ENCODE results near the gene TUBB1.
"Not testable (repeated sequence)": the region's sequence is repeated elsewhere in the genome, so short reads cannot be mapped to it uniquely, and the experiment has no call there.

Gene TUBB1

GRCh38 chr20:59019217-59019616, at the start of gene TUBB1:
TSS of gene TUBB1 (plus strand) at chr20:59019429. CDS start at chr20:59019523, 94 bp downstream.
- DNase-seq (ENCODE audit: extremely low read depth in 1 of 2, low read depth in 1 of 2): no peak

- no peak for DNase-seq (ENCODE audit: extremely low read depth in 1 of 2, low read depth in 1 of 2)
Observed at GRCh38 chr20:58969439-58969838, 49.8 kb upstream of the TUBB1 start.

DNA sequence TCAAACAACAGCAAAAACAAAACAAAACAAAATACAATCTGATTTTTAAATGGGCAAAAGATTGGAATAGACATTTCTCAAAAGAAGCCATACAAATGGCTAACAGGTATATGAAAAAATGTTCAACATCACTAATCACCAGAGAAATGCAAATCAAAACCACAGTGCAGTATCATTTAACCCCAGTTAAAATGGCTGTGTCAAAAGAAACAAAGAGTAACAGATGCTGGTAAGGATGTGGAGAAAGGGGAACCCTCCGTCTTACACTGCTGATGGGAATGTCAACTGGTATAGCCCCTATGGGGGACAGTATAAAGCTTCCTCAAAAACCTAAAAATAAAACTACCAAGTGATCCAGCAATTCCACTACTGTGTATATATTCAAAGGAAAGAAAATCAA, 49.1 kb upstream of the TUBB1 start:
- DNase-seq (ENCODE audit: extremely low read depth in 1 of 2, low read depth in 1 of 2): no peak

GRCh38 chr20:58971429-58971828, 47.8 kb upstream of the TUBB1 start:
- no peak for DNase-seq (ENCODE audit: extremely low read depth in 1 of 2, low read depth in 1 of 2)

DNA sequence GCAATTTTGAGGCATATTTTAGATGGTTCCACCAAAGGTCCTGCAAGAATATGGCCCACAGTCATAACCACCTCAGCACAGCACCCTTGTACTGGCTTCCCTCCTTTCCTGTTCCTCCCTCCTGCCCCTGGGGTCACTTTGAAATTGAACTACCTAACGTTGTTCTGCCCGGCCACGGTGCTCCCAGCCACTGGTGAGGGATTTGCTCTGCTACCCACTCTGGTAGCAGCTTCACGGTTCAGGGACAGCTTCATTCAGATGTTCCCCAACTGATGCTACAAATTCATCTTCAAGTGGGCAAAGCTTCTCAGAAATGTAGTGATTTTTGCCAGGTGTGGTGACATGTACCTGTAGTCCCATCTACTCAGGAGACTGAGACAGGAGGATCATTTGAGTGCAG, 46.0 kb upstream of the TUBB1 start:
- DNase-seq (ENCODE audit: extremely low read depth in 1 of 2, low read depth in 1 of 2): no peak

DNA sequence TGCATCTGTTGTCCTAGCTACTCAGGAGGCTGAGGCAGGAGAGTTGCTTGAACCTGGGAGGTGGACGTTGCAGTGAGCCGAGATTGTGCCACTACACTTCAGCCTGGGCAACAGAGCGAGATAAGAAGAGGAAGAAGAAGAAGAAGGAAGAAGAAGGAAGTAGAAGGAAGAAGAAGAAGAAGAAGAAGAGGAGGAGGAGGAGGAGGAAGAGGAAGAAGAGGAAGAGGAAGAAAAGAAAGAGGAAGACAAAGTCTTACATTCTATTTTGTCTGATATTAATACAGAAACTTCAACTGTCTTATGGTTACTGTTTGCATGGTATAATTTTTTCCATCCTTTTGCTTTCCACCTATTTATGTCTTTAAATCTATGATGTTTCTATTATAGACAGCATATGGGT, 45.4 kb upstream of the TUBB1 start:
- no peak for DNase-seq (ENCODE audit: extremely low read depth in 1 of 2, low read depth in 1 of 2)

- no peak for DNase-seq (ENCODE audit: extremely low read depth in 1 of 2, low read depth in 1 of 2)
Observed at GRCh38 chr20:58975353-58975752, 43.9 kb upstream of the TUBB1 start.

DNA sequence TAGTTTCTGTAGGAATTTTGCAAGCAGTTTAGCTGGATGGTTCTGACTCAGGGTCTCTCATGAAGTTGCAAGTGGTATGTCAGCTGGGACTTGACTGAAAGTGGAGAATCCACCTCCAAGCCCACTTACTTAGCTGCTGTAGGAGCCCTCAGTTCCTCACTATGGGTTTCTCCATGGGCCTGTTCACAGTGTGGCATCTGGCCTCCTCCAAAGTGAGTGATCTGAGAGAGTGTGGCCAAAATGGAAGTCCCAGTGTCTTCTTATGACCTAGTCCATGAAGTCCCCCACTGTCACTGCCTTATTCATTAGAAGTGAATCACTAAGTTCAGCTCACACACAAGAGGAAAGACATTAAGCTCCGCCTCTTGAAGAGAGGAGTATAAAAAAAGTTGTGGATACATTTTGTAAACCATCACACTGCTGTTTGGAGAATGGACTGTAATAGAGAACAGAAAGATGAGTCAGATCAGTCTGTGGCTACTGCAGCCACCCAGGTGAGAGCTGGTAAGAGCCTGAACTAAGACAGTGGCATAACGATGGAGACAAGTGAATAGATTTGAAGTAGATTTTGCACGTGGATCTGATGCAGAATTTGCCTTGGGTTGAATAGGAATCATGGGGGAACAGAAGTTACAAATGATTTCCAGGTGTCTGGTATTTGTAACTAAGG, 43.0 kb upstream of the TUBB1 start:
- DNase-seq (ENCODE audit: extremely low read depth in 1 of 2, low read depth in 1 of 2): no peak

DNA sequence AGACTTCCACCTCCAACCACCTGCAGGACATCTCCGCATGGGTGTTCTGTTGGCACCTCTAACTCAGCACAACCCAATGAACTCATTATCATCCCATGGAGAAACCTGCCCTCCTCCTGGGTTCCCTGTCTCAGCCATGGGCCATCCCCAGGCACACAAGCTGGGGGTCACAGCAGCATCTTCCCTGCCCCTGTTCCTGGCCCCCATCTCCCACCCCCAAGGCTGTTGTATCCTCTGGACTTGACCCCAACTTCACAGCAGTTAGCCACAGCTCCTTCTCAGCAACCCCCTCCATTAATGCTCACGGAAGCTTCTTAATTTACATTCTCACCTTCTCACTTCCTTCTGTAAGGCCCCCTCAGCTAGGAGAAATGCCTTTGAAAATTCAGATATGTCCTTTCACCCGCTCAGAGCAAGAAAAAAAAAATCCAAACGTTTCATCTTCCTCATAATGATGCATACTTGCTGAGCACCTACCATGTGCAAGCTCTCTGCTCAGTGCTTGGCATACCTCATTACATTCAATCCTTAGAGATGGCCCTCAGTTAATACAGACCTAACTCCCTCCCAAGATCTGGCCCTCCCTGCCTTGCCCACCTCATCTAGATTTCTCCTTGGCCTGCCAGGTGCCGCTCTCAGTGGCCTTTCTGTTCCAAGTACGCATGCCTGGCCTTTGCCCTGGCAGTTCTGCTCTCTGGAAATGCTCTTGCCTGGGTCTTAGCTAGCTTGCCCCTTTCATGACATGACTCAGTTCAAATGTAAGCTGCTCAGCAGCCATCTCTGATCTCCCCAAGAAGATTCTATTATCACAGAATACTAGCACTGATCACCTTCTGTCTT, 40.7 kb upstream of the TUBB1 start:
- no peak for DNase-seq (ENCODE audit: extremely low read depth in 1 of 2, low read depth in 1 of 2)

DNA sequence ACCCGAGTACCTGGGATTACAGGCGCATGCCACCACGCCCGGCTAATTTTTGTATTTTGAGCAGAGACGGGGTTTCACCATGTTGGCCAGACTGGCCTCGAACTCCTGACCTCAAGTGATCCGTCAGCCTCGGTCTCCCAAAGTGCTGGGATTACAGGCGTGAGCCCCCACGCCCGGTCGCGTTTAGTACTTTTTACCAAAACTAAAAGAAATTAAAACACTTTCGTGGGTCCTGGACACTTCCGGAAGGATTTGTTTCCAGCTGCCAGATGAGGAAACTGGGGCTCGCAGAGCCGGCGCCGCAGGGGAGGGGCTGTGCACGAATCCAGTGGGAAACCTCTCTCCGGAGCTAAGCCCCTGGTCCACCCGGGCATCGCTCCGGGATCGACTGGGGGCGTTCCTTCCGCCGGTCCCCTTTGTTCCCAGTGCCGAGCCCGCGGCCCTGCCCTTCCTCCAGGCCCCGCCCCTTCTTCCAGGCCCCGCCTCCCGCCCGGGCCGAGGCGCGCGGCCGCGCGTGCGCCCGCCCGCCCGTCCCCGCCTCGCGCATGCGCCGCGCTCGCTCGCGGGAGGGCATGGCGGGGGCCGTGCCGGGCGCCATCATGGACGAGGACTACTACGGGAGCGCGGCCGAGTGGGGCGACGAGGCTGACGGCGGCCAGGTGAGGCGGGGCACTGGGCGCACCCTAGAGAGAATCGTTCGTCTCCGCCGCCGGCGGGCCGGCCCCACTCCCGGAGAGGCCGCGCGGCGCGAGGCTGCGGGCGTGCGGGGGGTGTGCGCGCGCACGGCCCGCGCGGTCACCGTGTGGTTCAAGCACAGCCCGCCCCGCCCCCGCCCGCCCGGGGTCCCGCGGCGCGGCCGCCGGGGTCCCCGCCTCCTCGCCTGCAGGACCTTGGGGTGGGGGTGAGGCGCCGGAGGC, 38.3 kb upstream of the TUBB1 start, which contains the start of gene NELFCD:
Gene NELFCD, plus strand, starts transcription at position 546 of the 917 bp plus-strand sequence. Its CDS starts 54 bp downstream, at position 600.
- DNase-seq (ENCODE audit: extremely low read depth in 1 of 2, low read depth in 1 of 2): peak; percentile 54 to 86

- DNase-seq (ENCODE audit: extremely low read depth in 1 of 2, low read depth in 1 of 2): no peak
Observed at GRCh38 chr20:58981628-58982364, 37.4 kb upstream of the TUBB1 start.

DNA sequence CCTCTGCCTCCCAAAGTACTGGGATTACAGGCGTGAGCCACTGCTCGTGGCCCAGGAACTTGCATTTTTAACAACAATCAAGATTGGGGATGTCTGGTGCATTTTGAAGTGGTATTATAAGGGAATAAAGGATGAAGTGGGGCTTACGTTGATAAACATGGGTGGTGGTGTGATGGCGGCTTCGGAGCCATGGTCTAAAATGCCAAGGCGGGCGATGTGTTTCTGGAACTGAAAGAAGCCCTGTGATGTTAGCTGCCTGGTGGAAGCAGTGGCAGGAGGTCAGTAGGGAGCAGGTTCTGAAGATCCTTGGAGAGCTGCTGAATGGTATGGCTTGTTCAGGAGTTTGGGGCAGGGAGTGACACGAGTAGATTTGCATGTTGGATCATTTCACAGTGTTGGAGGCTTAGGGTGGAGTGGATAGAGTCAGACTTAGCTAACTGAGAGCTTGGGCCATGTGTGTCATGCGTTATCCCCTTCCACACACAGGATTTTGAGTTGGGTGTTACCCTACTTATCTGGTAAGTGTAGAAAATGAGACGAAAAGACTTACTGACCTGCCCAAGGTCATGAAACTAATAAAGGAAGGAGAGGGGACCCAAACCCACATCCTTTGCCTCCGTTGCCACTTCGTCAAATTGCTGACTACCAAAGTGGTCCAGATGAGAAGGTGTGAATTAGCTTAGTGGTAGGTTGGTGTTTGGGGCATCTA, 36.7 kb upstream of the TUBB1 start:
- no peak for DNase-seq (ENCODE audit: extremely low read depth in 1 of 2, low read depth in 1 of 2)

GRCh38 chr20:58983115-58983468, 36.1 kb upstream of the TUBB1 start:
- DNase-seq (ENCODE audit: extremely low read depth in 1 of 2, low read depth in 1 of 2): not testable (repeated sequence)

GRCh38 chr20:58984691-58985090, 34.5 kb upstream of the TUBB1 start:
- no peak for DNase-seq (ENCODE audit: extremely low read depth in 1 of 2, low read depth in 1 of 2)

DNA sequence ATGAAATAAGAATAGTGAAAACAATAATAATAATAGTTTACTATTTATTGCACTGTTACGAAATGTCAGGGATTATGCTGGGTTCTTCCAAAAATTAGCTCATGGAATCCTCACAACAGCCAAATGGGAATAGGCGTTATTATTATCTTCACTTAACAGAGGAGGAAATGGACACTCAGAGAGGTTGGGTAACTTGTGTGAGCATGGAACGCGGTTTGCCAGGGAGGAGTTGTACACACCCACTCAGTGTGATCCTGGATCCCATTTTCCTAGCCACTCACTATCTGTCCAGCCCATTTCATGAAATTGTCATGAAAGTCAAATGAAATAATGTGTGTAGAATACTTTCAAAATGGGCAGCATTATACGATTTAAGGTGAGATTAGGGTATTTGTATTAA, 33.6 kb upstream of the TUBB1 start:
- DNase-seq (ENCODE audit: extremely low read depth in 1 of 2, low read depth in 1 of 2): no peak

- DNase-seq (ENCODE audit: extremely low read depth in 1 of 2, low read depth in 1 of 2): no peak
Observed at GRCh38 chr20:58986286-58986967, 32.8 kb upstream of the TUBB1 start.

DNA sequence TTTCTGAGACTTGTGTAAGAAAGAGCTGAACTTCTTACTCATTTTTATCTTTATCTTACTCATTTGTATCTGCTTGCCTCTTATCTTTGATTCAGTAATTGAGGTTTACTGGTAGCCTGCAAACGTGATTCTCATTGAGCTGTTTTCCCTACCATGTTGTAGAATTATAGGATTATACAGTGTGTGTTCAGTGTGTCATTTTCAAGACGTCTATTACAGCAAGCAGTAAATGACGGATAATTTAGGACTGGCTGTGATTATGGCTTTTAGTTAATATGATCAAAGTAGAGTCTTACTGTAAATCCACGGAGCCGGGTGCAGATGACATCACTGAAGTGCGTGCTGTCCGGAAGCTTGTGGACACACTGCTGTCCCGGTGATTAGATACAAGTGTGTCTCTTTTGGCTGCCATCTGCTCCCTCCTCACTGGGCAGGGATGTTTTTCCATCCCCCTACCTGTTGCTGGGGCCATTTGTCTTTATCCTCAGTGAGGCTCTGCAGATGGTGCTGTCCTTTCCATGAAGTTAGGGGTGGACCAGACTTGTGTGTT, 32.2 kb upstream of the TUBB1 start:
- DNase-seq (ENCODE audit: extremely low read depth in 1 of 2, low read depth in 1 of 2): no peak

- no peak for DNase-seq (ENCODE audit: extremely low read depth in 1 of 2, low read depth in 1 of 2)
Observed at GRCh38 chr20:58987790-58988564, 31.3 kb upstream of the TUBB1 start.
